Fibroblast of villous mesenchyme (primary cell): Measurements from ENCODE around the gene FABP2. TPM values are rescaled to one million over a fixed set of nuclear protein-coding genes. Genes with fewer than 3 reads are reported as not detected.

ENCODE experiments used
- DNase-seq: peaks from one replicate; pipeline ENCODE4 v3.0.0-alpha.2; 2010; ENCODE audit warnings: low read depth
- H3K4me3 ChIP-seq: 2 replicates; pipeline ENCODE4 v1.5.1; 2011; ENCODE audit warnings: low read depth, mild to moderate bottlenecking, low read length
- CTCF ChIP-seq: IDR thresholded peaks from 2 replicates; pipeline ENCODE4 v1.5.1; 2012; ENCODE audit warnings: low read depth, mild to moderate bottlenecking, low read length; ENCODE audit not compliant: insufficient read depth
- total RNA-seq: library from RNA; depleted of rRNA; stranded (reverse); fragments of >200 nt; gene quantifications from 2 replicates; pipeline ENCODE4 v1.2.3, GENCODE V29; 2012

The FABP2 gene
- total RNA-seq, 1 donor: not detected

DNA sequence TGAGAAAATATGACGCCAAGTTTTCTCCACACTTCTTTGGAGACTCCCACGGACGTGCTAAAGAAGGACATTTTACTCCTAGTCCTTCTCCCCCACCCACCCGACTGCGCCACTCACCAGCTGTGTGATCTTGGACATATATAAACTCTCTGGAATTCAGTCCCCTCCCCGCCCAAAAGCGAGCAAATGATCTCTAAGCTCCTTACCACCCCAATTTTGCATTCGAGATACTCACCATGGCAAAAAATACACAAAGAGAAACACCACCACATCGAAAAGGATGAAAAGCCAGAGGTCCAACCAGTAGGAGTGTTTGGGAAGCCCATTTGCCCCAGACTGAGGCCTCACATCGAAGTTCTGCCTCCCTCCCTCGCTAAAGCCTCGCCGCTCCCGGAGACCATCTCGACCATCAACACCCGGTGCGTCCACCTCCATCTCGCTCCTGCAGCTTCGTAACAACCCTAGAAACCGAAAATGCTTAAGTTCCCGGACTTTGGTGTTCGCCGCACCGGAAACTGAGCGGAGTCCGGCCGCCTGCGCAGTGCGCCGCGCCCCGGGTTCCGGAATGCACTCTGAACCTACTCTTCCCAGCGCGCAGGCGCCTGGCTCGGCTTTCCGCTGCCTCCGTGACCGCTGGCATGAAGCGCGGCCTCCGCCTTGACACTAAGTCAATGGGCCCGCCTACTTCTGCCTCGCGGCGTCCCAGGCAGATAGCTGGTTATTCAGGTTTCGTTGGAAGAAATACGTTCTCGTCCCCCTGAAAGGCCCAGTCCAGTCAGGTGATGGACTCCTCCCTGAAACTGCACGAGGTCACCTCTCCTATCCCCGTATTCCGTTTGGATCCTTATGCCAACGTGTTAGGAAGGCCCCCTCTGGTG, 21.6 kb downstream of the FABP2 start:
- peak overlapping the region; percentile 97 for H3K4me3 ChIP-seq
- peak; percentile 16 for TF ChIP-seq CTCF
- DNase-seq: peak; percentile 93

GRCh38 chr4:119299741-119300100, 22.2 kb downstream of the FABP2 start:
- DNase-seq: no peak
- TF ChIP-seq CTCF: no peak
- peak overlapping the region; percentile 97 for H3K4me3 ChIP-seq

DNA sequence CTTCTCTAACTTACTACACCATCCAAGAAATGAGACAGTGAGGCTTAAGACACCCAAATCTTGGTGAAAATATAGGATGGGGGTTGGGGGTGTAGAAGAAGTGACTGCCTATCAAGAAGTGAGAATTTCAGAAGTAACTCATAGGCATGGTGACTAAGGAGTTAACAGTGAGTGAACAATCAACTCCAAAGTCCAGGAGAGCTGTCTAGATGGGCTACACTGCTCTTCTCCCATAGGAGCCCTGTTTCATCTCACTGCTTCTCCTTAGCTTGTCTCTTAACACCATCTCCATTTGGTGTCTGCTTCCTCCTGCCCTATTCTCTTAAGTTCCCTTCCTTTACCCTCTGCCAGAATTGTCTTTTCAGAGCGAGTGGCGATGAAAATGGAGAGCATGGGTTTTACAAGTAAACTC, 22.7 kb downstream of the FABP2 start:
- DNase-seq: peak; percentile 30
- peak overlapping the region; percentile 97 for H3K4me3 ChIP-seq
- TF ChIP-seq CTCF: no peak

- no peak for TF ChIP-seq CTCF
- H3K4me3 ChIP-seq: peak overlapping the region; percentile 97
- DNase-seq: no peak
Measured at GRCh38 chr4:119297795-119298194, 24.1 kb downstream of the FABP2 start.

DNA sequence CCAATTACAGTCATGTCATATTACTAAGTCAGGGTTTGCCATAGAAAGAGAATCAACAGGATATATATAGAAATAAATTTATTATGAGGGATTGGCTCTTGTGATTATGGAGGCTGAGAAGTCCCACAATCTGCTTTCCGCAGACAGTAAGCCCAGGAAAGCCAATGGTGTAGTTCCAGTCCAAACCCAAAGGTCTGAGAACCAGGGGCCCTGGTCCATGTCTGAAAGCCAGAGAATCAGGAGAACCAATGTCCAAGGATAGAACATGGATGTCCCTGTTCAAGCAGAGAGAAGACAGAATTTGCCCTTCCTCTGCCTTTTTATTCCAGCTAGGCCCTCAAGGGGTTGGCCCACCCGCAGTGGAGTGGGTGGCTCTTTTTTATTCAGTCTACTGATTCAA, 25.6 kb downstream of the FABP2 start:
- no peak for TF ChIP-seq CTCF
- H3K4me3 ChIP-seq: no peak overlapping the region
- no peak for DNase-seq

DNA sequence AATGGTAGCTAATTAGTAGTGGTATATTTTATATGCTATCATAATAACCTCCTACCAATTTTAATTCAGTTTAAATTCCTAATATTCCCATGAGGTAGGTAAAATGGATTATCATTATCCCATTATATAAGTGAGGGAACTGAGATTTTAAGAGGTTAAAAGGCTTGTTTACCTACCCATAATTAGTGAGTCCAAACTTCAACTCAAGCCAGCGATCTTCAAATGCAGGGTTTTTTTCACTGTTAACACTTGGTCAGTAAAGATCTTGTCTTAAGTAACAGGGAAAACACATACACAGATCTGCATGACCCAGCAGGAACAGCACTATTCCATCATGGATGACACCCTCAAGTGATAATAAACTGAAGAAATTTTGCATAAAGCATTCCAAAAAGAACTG, 31.3 kb downstream of the FABP2 start:
- no peak for TF ChIP-seq CTCF
- DNase-seq: no peak

More for the DNA sequence above, 31.3 kb downstream of the FABP2 start:
- no peak overlapping the region for H3K4me3 ChIP-seq
